Fibroblast of mammary gland (primary cell): ENCODE data around the gene HOXC5.

ENCODE experiments used
- DNase-seq: peaks from one replicate; pipeline ENCODE4 v3.0.0-alpha.2; 2010; ENCODE audit warnings: low read depth
- H3K4me3 ChIP-seq: 2 replicates; pipeline ENCODE4 v1.5.1; 2011; ENCODE audit warnings: low read depth, mild to moderate bottlenecking, low read length, moderate library complexity; ENCODE audit not compliant: control insufficient read depth
- TF ChIP-seq, protein P1 (sequence below): conservative IDR thresholded peaks from 2 replicates; pipeline ENCODE4 v1.5.1; 2011; ENCODE audit warnings: low read depth, low read length, inconsistent platforms; ENCODE audit not compliant: control insufficient read depth, insufficient read depth

The HOXC5 gene

DNA sequence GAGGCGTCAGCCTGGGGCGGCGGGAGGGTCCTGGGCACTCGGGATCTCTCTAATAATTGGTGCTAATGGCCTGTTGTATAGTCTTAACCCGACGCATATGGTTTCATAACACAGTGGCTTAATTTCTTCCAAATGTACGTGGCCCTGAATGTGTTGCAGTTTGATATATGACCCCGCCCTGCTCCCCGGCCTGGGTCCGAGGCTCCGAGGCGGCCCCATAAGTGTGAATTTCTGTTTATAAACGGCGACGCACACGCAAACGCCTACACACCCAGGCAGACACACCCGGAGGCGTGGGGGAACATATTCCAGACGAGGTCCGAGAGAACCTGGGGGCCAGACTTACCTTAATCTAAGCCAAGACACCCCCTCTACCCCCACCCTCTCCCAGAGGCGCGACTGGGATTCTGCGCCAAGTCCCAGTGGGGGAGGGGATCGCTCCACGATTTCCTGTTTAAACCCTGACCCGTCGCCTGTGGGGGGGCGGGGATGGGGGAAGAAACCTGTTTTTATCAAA is 14.3 kb upstream of the HOXC5 start:
- peak; percentile 80 for DNase-seq
- peak overlapping the region; percentile 94 for H3K4me3 ChIP-seq
- TF ChIP-seq, protein P1, sequence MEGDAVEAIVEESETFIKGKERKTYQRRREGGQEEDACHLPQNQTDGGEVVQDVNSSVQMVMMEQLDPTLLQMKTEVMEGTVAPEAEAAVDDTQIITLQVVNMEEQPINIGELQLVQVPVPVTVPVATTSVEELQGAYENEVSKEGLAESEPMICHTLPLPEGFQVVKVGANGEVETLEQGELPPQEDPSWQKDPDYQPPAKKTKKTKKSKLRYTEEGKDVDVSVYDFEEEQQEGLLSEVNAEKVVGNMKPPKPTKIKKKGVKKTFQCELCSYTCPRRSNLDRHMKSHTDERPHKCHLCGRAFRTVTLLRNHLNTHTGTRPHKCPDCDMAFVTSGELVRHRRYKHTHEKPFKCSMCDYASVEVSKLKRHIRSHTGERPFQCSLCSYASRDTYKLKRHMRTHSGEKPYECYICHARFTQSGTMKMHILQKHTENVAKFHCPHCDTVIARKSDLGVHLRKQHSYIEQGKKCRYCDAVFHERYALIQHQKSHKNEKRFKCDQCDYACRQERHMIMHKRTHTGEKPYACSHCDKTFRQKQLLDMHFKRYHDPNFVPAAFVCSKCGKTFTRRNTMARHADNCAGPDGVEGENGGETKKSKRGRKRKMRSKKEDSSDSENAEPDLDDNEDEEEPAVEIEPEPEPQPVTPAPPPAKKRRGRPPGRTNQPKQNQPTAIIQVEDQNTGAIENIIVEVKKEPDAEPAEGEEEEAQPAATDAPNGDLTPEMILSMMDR, result no peak

DNA sequence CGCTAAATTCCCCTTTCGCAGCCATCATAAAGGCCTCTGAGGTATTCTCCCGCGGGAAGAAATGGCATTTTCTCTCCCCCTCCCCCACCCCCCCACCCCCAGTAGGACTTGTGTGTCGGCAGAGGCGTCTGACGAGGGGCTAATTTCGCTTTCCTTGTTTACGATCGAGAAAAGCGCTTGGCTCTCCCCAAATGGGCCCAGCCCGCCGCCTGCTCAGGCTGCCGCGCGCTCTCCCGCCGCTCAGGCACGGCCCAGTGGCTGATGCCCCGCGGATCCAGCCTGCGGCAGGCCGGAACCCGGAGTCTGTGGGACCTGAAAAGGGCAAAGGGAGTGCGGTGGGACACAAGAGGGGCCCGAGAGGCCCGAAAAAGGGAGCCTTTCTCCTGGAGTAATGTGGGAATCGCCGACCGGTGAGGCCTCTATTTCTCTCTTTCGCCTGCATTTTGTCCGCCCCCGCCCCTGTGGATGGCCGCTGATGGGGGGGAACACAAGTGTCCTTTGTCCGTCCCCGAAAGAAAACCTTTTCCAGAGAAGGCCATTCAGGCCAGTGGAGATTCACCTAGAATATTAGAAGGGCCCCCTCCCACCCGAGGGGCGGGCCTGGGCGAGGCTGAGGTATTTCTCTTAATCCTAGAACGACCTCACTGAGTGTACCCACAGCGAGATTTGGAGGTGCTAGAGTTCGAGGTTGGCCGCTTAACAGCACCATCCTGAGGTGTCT is 13.6 kb upstream of the HOXC5 start:
- peak; percentile 56 for DNase-seq
- peak overlapping the region; percentile 94 for H3K4me3 ChIP-seq

DNA sequence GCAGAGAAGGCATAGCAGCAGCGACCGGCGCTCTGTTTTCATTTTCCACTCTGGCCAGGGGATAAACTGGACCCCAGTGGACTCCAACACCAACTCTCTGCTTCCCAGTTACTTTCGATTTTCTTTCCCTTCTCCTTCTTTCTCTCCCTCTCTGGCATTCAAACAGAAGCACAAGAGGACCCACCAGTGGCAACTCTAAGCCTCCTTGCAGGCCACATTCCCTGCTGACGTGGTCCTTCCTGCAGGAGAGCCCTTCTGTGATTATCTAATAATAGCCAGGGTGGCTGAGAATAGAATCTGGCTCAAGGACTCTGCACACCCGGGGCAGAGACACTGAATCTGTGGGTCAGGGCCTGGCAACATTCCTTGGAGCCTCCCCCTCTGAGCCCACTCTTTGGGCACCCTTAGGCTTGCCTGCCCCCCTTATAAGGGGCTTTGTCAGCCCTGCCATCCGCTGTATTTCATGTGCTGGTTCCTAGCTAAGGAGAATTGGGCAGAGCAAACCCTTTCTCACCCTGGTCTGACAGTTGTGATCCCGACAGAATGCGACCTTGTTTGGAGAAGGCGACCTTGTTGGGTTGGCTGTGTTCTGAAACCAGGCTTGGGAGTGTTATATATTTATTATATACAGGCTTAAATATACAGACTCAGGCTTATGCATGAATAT is 12.8 kb upstream of the HOXC5 start:
- peak overlapping the region; percentile 94 for H3K4me3 ChIP-seq
- peak; percentile 70 for DNase-seq

More for the DNA sequence above, 13.6 kb upstream of the HOXC5 start:
- TF ChIP-seq, protein P1, result no peak

DNA sequence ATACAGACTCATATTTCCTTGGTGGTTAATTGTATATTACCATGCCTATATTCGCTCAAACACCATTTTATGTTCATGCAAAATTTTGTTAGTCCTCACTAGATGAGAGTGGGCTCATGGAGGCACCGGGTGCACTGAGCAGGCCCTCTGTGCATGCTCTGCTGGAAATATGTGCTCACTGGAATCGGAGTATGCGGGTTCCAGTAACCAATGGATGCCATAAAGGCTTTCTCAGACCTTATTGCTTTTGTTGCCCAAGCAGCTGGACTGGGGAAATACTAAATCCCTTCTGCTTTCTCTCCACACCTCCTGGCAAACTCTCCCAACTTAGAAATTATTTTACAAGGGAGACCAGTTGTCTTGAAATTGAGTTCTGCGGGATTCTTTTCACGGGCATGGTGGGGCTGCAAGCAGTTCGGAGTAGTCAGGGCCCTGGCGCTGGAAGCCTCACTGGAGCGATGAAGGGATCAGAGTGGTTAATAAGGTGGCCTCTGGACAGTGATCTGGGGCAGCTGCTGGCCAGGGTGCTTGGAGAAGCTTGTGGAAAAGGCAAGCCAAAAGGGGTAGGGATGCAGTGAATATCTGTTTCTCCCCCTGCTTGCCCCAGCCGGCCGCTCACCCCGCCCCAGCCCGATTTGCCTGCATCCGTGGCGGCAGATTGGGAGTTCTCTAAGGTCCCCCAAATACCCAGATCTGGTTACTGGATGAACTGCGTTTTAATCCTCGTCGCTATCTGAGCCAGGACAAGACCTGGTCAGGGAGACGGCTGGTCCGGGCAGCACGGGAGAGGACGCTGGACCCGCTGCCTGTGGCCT is 12.1 kb upstream of the HOXC5 start:
- H3K4me3 ChIP-seq, result peak overlapping the region; percentile 94
- TF ChIP-seq, protein P1, result no peak
- DNase-seq, result no peak

More for the DNA sequence above, 12.8 kb upstream of the HOXC5 start:
- TF ChIP-seq, protein P1, result no peak

DNA sequence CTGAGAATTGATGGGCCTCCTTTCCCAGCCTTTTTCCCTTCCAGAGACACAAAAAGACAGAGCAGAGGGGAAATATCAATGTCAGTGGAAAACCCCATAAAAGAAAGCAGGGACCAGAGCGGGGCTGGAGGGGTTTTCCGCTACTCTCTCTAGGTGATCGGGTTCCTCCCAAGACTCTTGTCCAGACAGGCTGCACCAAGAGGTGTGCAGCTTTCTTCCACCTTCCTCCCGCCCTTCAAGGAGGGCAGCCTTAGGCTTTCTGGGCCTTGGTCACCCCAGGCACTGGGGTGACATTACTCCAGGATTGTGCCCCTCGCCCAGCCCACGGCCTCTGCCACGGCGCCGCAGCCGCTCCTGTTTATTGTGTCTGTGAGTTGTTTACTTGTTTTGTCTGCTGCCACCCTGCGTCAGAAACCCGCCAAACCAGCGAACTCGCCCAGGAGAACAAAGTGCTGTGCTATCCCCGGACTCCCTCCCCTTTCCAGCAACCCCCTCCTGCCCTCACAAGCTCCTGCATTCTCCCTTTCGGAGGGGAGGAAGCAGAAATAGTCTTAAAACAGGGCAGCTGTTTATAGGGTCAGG is 11.3 kb upstream of the HOXC5 start:
- DNase-seq, result peak; percentile 64
- TF ChIP-seq, protein P1, result peak; percentile 21
- peak overlapping the region; percentile 94 for H3K4me3 ChIP-seq
